SK-N-SH (cell line): ENCODE data around the gene ASTN2. TPM values are rescaled to one million over a fixed set of nuclear protein-coding genes. Genes with fewer than 3 reads are reported as not detected.

Source experiments
- CTCF ChIA-PET: fragments of 300-600, 350-600 bp; formaldehyde crosslinking; extraction: SDS; loops from one replicate; lab custom pipeline; 2021; lab: Yijun Ruan, JAX
- POLR2A ChIA-PET: fragments of 350-600 bp; sonication (Branson Sonifier 250); formaldehyde crosslinking; extraction: SDS; loops from one replicate; lab custom pipeline; 2020; ENCODE audit warnings: antibody characterized with exemption, inconsistent platforms; lab: Yijun Ruan, JAX
- DNase-seq: peaks from one replicate; pipeline ENCODE4 v3.0.0; 2012
- H2AFZ ChIP-seq: fragments of 200-600 bp; sonication (generic); 2 replicates; pipeline ENCODE4 v1.8.1; 2016; ENCODE audit warnings: antibody characterized with exemption, mild to moderate bottlenecking, low read depth
- H3F3A ChIP-seq: fragments of 200-600 bp; sonication (generic); replicated peaks from 2 replicates; pipeline ENCODE3; 2016; ENCODE audit warnings: antibody characterized with exemption, mild to moderate bottlenecking; ENCODE audit not compliant: insufficient read depth
- H3K27ac ChIP-seq, 2 experiments: fragments of 200-500 bp in 1 of 2; fragments of 200-600 bp in 1 of 2; sonication (Bioruptor generic) in 1 of 2; sonication (generic), shearing (Covaris generic) in 1 of 2; 2 replicates each; pipeline versions ENCODE4 v1.5.1 to v1.6.1; 2014 to 2016; ENCODE audit warnings: low read depth in 2 of 2, inconsistent platforms in 1 of 2, low read length in 1 of 2, mild to moderate bottlenecking in 1 of 2, mixed read lengths in 1 of 2
- H3K27me3 ChIP-seq: fragments of 200-600 bp; sonication (generic), shearing (Covaris generic); 2 replicates; pipeline ENCODE4 v1.6.1; 2016; ENCODE audit warnings: mixed run types; ENCODE audit not compliant: insufficient read depth
- H3K36me3 ChIP-seq, 2 experiments: fragments of 200-500 bp in 1 of 2; fragments of 200-600 bp in 1 of 2; sonication (Bioruptor generic) in 1 of 2; sonication (generic) in 1 of 2; replicated peaks in 1 of 2; 2 replicates each; pipeline versions ENCODE3 to v1.5.1; 2014 to 2016; ENCODE audit warnings: low read length in 1 of 2, mild to moderate bottlenecking in 1 of 2; ENCODE audit not compliant: insufficient read depth in 2 of 2, control insufficient read depth in 1 of 2
- H3K4me1 ChIP-seq, 2 experiments: fragments of 200-500 bp in 1 of 2; fragments of 200-600 bp in 1 of 2; sonication (Bioruptor generic) in 1 of 2; sonication (generic), shearing (Covaris generic) in 1 of 2; 2 replicates each; pipeline versions ENCODE4 v1.5.1 to v1.6.1; 2014 to 2016; ENCODE audit warnings: low read depth in 1 of 2, low read length in 1 of 2, mixed run types in 1 of 2; ENCODE audit not compliant: insufficient read depth in 2 of 2, control insufficient read depth in 1 of 2
- H3K4me2 ChIP-seq: fragments of 200-600 bp; sonication (generic), shearing (Covaris generic); 2 replicates; pipeline ENCODE4 v1.6.1; 2017; ENCODE audit warnings: mixed run types
- H3K4me3 ChIP-seq, 2 experiments: fragments of 200-500 bp in 1 of 2; fragments of 200-600 bp in 1 of 2; sonication (Bioruptor generic) in 1 of 2; sonication (generic), shearing (Covaris generic) in 1 of 2; 2 replicates each; pipeline versions ENCODE4 v1.5.1 to v1.8.1; 2014 to 2016; ENCODE audit warnings: low read depth in 2 of 2, inconsistent platforms in 1 of 2, low read length in 1 of 2, mild to moderate bottlenecking in 1 of 2, mixed read lengths in 1 of 2, moderate library complexity in 1 of 2
- H3K79me2 ChIP-seq: fragments of 200-600 bp; sonication (generic); 2 replicates; pipeline ENCODE4 v1.8.1; 2017; ENCODE audit warnings: mild to moderate bottlenecking; ENCODE audit not compliant: insufficient read depth
- H3K9ac ChIP-seq: fragments of 200-600 bp; sonication (generic); 2 replicates; pipeline ENCODE4 v1.6.1; 2017; ENCODE audit warnings: mixed run types
- H3K9me2 ChIP-seq: fragments of 200-600 bp; sonication (generic); 2 replicates; pipeline ENCODE4 v1.6.1; 2017; ENCODE audit warnings: mixed run types
- H3K9me3 ChIP-seq: fragments of 200-600 bp; sonication (generic); 2 replicates; pipeline ENCODE4 v1.6.1; 2017; ENCODE audit warnings: mixed run types, mild to moderate bottlenecking, moderate library complexity
- H4K20me1 ChIP-seq: fragments of 200-600 bp; sonication (generic); 2 replicates; pipeline ENCODE4 v1.6.1; 2017; ENCODE audit warnings: mild to moderate bottlenecking, mixed run types; ENCODE audit not compliant: insufficient read depth
- CTCF ChIP-seq: fragments of 200-600 bp; sonication (generic); IDR thresholded peaks from 2 replicates; pipeline ENCODE4 v1.6.1; 2017; ENCODE audit warnings: antibody characterized with exemption, mild to moderate bottlenecking, moderate library complexity
- EZH2phosphoT487 ChIP-seq: fragments of 200-600 bp; sonication (generic); IDR thresholded peaks from 2 replicates; pipeline ENCODE4 v1.6.1; 2017; ENCODE audit warnings: low read depth, mixed run types, mild to moderate bottlenecking, antibody characterized with exemption, moderate library complexity, borderline replicate concordance
- FOXJ3 ChIP-seq: sonication (generic); formaldehyde crosslinking; IDR thresholded peaks from 2 replicates; pipeline ENCODE4 v1.5.1; 2020; ENCODE audit warnings: mild to moderate bottlenecking, missing genetic modification reagents
- FOXM1 ChIP-seq: IDR thresholded peaks from 2 replicates; pipeline ENCODE4 v1.4.0; 2012; ENCODE audit warnings: low read depth, mild to moderate bottlenecking
- GATA2 ChIP-seq: sonication (generic); formaldehyde crosslinking; IDR thresholded peaks from 2 replicates; pipeline ENCODE4 v1.5.0; 2020; ENCODE audit warnings: mild to moderate bottlenecking, missing genetic modification reagents
- JUND ChIP-seq: IDR thresholded peaks from 2 replicates; pipeline ENCODE4 v1.4.0; 2012
- MAX ChIP-seq: IDR thresholded peaks from 2 replicates; pipeline ENCODE4 v1.4.0; 2012; ENCODE audit warnings: low read depth
- MEF2A ChIP-seq: IDR thresholded peaks from 2 replicates; pipeline ENCODE4 v1.4.0; 2012; ENCODE audit warnings: low read depth, borderline replicate concordance
- NRF1 ChIP-seq: IDR thresholded peaks from 2 replicates; pipeline ENCODE4 v1.6.1; 2012; ENCODE audit warnings: low read depth, mild to moderate bottlenecking, low read length
- POLR2AphosphoS5 ChIP-seq: IDR thresholded peaks from 2 replicates; pipeline ENCODE4 v1.6.1; 2012; ENCODE audit warnings: low read depth, low read length
- RFX5 ChIP-seq: IDR thresholded peaks from 2 replicates; pipeline ENCODE4 v1.6.1; 2012; ENCODE audit warnings: mild to moderate bottlenecking, improper control_type of control experiment, low read length
- RXRA ChIP-seq: IDR thresholded peaks from 2 replicates; pipeline ENCODE4 v1.4.0; 2012; ENCODE audit warnings: low read depth, mild to moderate bottlenecking, borderline replicate concordance
- SIN3A ChIP-seq: IDR thresholded peaks from 2 replicates; pipeline ENCODE4 v1.6.1; 2012; ENCODE audit warnings: low read depth, mild to moderate bottlenecking, low read length, moderate library complexity, borderline replicate concordance
- SMC3 ChIP-seq: IDR thresholded peaks from 2 replicates; pipeline ENCODE4 v1.6.1; 2012; ENCODE audit warnings: low read depth, low read length, improper control_type of control experiment
- TCF12 ChIP-seq: IDR thresholded peaks from 2 replicates; pipeline ENCODE4 v1.4.0; 2012
- USF2 ChIP-seq: fragments of 150-350 bp; IDR thresholded peaks from 2 replicates; pipeline ENCODE4 v1.6.1; 2017; ENCODE audit warnings: antibody characterized with exemption, low read length, low read depth, borderline replicate concordance
- YY1 ChIP-seq: IDR thresholded peaks from 2 replicates; pipeline ENCODE4 v1.4.0; 2012; ENCODE audit warnings: low read depth, mild to moderate bottlenecking
- WGBS: methylation state at CpG from one replicate; pipeline ENCODE4 v1.1.6; 2017; ENCODE audit warnings: low lambda C conversion rate; 5-methylcytosine and 5-hydroxymethylcytosine counted together
- polyA plus RNA-seq, 3 experiments: library from polyadenylated mRNA; depleted of rRNA; stranded (reverse); fragments of >200 nt; gene quantifications; 2 replicates each; pipeline ENCODE4 v1.2.3, GENCODE V29; 2012
- TF ChIP-seq, protein P1 (sequence below): IDR thresholded peaks from 2 replicates; pipeline ENCODE4 v1.4.0; 2012; ENCODE audit warnings: low read depth, borderline replicate concordance
- TF ChIP-seq, protein P2 (sequence below): IDR thresholded peaks from 2 replicates; pipeline ENCODE4; 2012

The ASTN2 gene
- polyA plus RNA-seq, 1 of the 3 experiments (the other 2 are of a cell fraction): 6.6 TPM

DNA sequence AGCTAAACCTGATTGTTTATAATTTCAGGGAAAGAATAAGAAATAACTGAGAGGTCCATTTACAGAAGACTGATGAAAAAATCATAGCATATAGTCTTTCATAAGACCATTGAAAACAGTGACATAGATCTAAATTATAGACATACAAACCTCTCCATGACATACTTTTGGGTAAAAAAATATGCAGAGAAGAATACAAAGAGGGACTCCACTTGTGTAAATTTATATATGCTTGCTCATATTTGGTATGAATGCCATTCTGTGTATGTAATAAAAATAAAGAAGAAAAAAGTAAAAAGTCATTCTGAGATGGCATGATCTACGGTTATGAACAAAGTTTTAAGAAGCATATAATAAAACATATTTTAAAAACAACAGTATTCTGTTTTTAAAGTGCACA is 310.7 kb downstream of the ASTN2 start:
- Histone ChIP-seq H3K27ac (no peak overlapping the region), H4K20me1 (no peaks in the 10 kb centered on the region)
- 47% methylated on average over 1 of the region's 1 CpG for WGBS
- TF ChIP-seq FOXM1: no peak
- no peak for TF ChIP-seq POLR2AphosphoS5
- no peak for TF ChIP-seq JUND
- no peak for TF ChIP-seq TCF12
- TF ChIP-seq RXRA: no peak
- no peak for TF ChIP-seq SMC3
- no peak for TF ChIP-seq SIN3A
- TF ChIP-seq RFX5: no peak
- TF ChIP-seq MEF2A: no peak
- TF ChIP-seq, protein P1, sequence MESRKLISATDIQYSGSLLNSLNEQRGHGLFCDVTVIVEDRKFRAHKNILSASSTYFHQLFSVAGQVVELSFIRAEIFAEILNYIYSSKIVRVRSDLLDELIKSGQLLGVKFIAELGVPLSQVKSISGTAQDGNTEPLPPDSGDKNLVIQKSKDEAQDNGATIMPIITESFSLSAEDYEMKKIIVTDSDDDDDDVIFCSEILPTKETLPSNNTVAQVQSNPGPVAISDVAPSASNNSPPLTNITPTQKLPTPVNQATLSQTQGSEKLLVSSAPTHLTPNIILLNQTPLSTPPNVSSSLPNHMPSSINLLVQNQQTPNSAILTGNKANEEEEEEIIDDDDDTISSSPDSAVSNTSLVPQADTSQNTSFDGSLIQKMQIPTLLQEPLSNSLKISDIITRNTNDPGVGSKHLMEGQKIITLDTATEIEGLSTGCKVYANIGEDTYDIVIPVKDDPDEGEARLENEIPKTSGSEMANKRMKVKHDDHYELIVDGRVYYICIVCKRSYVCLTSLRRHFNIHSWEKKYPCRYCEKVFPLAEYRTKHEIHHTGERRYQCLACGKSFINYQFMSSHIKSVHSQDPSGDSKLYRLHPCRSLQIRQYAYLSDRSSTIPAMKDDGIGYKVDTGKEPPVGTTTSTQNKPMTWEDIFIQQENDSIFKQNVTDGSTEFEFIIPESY: no peak
- TF ChIP-seq, protein P2, sequence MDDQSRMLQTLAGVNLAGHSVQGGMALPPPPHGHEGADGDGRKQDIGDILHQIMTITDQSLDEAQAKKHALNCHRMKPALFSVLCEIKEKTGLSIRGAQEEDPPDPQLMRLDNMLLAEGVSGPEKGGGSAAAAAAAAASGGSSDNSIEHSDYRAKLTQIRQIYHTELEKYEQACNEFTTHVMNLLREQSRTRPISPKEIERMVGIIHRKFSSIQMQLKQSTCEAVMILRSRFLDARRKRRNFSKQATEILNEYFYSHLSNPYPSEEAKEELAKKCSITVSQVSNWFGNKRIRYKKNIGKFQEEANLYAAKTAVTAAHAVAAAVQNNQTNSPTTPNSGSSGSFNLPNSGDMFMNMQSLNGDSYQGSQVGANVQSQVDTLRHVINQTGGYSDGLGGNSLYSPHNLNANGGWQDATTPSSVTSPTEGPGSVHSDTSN: no peak
- no peak for TF ChIP-seq MAX
- no peak for TF ChIP-seq USF2
- TF ChIP-seq, all 33 proteins: peak for 0
- no peak overlapping the region for H3K4me3 ChIP-seq
- H3K9me3 ChIP-seq: no peaks in the 10 kb centered on the region
- no peaks in the 10 kb centered on the region for H3K9me2 ChIP-seq
- H3K9ac ChIP-seq: no peak overlapping the region
- H3K27me3 ChIP-seq: no peaks in the 10 kb centered on the region
- no peak for DNase-seq
- no peaks in the 10 kb centered on the region; a peak in 1 of 4 replicates for H3K4me1 ChIP-seq
- H2AFZ ChIP-seq: no peak overlapping the region
- CTCF ChIA-PET: no interaction called here
- no peaks in the 10 kb centered on the region for H3K36me3 ChIP-seq
- H3K4me2 ChIP-seq: no peak overlapping the region
- POLR2A ChIA-PET: no interaction called here
- peaks cover 3% of the 10 kb centered on the region for H3F3A ChIP-seq
- no peaks in the 10 kb centered on the region for H3K79me2 ChIP-seq

DNA sequence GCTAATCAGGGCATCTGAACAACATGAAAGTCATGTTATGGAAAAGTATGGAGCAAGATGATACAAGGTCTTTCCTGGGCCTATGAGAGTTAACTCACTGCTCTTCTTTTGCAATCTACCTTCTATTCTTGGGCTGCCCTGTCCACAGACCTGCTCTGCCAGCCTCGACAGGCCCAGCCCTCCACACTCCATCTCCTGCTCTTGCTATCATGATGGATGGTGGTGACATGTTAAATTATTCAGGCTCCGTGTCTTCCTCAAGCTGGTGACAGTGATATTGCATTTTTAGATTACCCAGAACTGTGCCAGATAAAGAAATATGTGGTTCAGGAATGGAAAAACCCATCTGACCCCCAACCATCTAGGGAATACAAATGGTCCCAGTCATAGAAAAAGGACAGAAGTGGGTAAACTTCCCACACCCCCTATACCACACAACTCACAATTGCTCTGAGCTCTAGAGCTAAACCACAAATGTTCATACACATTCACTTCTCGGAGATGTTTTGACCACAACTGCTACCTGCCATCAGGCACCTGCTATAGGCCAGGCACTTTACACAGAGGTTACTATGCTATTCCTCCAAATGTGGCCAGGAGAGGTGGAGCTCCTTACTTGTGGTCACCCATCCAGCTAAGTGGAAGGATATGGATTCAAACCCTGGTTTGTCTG is 311.3 kb downstream of the ASTN2 start:
- no peaks in the 10 kb centered on the region for H4K20me1 ChIP-seq
- H3F3A ChIP-seq: peaks cover 3% of the 10 kb centered on the region
- no peak overlapping the region for H3K4me2 ChIP-seq
- H3K36me3 ChIP-seq: no peaks in the 10 kb centered on the region
- no peaks in the 10 kb centered on the region for H3K9me2 ChIP-seq
- no peak overlapping the region for H3K4me3 ChIP-seq
- H3K27ac ChIP-seq: no peak overlapping the region
- H3K9ac ChIP-seq: no peak overlapping the region
- H2AFZ ChIP-seq: no peak overlapping the region
- H3K9me3 ChIP-seq: no peaks in the 10 kb centered on the region
- no peaks in the 10 kb centered on the region; a peak in 1 of 4 replicates for H3K4me1 ChIP-seq
- no peaks in the 10 kb centered on the region for H3K79me2 ChIP-seq
- H3K27me3 ChIP-seq: no peaks in the 10 kb centered on the region
- ChIA-PET POLR2A (no interaction called here), CTCF (no interaction called here)
- no peak for DNase-seq
- WGBS: 28% methylated on average over 3 of the region's 3 CpGs
- TF ChIP-seq, protein P2: no peak
- TF ChIP-seq FOXJ3 (no peak), MEF2A (no peak), GATA2 (no peak), NRF1 (no peak), CTCF (no peak), EZH2phosphoT487 (no peak), YY1 (no peak)
